ENCODE results near the gene TIMMDC1.
"Not testable (repeated sequence)": the region's sequence is repeated elsewhere in the genome, so short reads cannot be mapped to it uniquely, and the experiment has no call there.

The TIMMDC1 gene

DNA sequence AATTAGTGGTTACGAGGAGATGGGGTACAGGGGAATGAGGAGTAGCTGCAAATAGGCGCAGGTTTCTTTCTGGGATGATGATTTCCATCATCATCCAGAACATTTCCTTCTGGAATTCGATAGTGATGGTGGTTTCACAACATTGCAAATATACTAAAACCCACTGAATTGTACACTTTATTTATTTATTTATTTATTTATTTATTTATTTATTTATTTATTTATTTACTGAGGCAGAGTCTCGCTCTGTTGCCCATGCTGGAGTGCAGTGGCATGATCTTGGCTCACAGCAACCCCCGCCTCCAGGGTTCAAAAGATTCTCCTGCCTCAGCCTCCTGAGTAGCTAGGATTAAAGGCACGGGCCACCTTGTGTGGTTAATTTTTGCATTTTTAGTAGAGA lies 54.6 kb downstream of the TIMMDC1 start:
- CTCF ChIA-PET; H3K27ac ChIP-seq (ENCODE audit: extremely low read depth, low read depth, low read length); H3K4me1 ChIP-seq (ENCODE audit: control insufficient read depth, insufficient read depth, low read length); H3K36me3 ChIP-seq (ENCODE audit: control insufficient read depth in 2 of 2, insufficient read depth in 1 of 2, low read length in 2 of 2); H3K4me3 ChIP-seq (ENCODE audit: low read depth, low read length); H3K9me3 ChIP-seq (ENCODE audit: control insufficient read depth, insufficient read depth, low read depth, low read length); POLR2A ChIA-PET: not testable (repeated sequence)
- peak; percentile 86 for TF ChIP-seq ZNF394 (tag by site-specific recombination; IDR thresholded peaks at IDR 0.05; ENCODE audit: borderline replicate concordance)
- TF ChIP-seq ZBTB11 (tag by site-specific recombination; conservative IDR thresholded peaks at IDR 0.05; ENCODE audit: low read depth) = peak; percentile 58
- peak; percentile 51 for TF ChIP-seq ZNF623 (tag by site-specific recombination; IDR thresholded peaks at IDR 0.05)
- peak; percentile 67 for TF ChIP-seq ZNF426 (tag by site-specific recombination; IDR thresholded peaks at IDR 0.05)
- TF ChIP-seq ZNF140 (tag by site-specific recombination; IDR thresholded peaks at IDR 0.05) = peak; percentile 58; the same call in 1 of the 2 replicates
- TF ChIP-seq ZXDB (tag by site-specific recombination; IDR thresholded peaks at IDR 0.05) = 0 out of 2 replicates have a peak, but pooled peaks have one; percentile 38
- peak; percentile 29 for TF ChIP-seq ZNF510 (tag by site-specific recombination; IDR thresholded peaks at IDR 0.05; ENCODE audit: insufficient replicate concordance)
- TF ChIP-seq ZNF555 (tag by site-specific recombination; conservative IDR thresholded peaks at IDR 0.05) = peak; percentile 67
- TF ChIP-seq, protein P1, sequence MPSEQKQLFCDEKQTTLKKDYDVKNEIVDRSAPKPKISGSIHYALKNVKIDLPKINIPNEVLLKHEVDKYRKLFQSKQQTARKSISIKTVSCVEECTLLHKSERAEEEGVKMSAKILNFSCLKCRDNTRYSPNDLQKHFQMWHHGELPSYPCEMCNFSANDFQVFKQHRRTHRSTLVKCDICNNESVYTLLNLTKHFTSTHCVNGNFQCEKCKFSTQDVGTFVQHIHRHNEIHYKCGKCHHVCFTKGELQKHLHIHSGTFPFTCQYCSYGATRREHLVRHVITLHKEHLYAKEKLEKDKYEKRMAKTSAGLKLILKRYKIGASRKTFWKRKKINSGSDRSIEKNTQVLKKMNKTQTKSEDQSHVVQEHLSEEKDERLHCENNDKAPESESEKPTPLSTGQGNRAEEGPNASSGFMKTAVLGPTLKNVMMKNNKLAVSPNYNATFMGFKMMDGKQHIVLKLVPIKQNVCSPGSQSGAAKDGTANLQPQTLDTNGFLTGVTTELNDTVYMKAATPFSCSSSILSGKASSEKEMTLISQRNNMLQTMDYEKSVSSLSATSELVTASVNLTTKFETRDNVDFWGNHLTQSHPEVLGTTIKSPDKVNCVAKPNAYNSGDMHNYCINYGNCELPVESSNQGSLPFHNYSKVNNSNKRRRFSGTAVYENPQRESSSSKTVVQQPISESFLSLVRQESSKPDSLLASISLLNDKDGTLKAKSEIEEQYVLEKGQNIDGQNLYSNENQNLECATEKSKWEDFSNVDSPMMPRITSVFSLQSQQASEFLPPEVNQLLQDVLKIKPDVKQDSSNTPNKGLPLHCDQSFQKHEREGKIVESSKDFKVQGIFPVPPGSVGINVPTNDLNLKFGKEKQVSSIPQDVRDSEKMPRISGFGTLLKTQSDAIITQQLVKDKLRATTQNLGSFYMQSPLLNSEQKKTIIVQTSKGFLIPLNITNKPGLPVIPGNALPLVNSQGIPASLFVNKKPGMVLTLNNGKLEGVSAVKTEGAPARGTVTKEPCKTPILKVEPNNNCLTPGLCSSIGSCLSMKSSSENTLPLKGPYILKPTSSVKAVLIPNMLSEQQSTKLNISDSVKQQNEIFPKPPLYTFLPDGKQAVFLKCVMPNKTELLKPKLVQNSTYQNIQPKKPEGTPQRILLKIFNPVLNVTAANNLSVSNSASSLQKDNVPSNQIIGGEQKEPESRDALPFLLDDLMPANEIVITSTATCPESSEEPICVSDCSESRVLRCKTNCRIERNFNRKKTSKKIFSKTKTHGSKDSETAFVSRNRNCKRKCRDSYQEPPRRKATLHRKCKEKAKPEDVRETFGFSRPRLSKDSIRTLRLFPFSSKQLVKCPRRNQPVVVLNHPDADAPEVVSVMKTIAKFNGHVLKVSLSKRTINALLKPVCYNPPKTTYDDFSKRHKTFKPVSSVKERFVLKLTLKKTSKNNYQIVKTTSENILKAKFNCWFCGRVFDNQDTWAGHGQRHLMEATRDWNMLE (tag by site-specific recombination; conservative IDR thresholded peaks at IDR 0.05; ENCODE audit: low read depth) = peak; percentile 69; the same call in 1 of the 2 replicates
- TF ChIP-seq ZNF433 (tag by site-specific recombination; IDR thresholded peaks at IDR 0.05; ENCODE audit: low read depth) = peak; percentile 43; the same call in 1 of the 2 replicates
- peak; percentile 35; the same call in 1 of the 2 replicates for TF ChIP-seq ZBTB8A (tag by site-specific recombination; IDR thresholded peaks at IDR 0.05)

DNA sequence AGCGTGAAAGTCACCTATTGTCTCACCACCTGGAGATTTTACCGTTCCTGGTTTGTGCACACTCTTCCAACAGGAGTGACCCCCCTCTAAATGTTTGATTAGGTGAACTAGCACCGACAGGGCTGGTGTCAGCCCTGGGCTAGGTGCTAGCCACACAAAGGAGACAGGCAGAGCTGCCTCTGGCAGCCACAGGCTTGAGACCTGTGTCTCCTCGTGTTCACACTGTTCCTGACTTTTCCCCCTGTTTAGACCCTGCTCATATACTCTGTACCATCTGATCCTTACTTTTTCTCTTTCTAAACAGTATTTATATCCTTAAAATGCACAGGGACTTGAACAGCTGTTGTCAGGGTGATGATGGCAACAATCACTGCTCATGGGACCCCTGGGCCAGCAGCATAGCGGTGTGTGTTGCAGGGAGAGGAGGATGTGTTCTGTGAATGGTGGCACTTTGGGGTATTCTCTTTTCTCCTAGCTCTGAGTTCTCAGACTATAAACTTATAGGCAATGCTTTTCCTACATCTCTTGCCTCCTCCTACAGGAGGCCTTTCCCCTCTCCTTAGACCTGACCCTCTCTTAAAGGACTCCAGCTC lies 55.6 kb downstream of the TIMMDC1 start:
- no peaks in the 10 kb centered on the region for H3K36me3 ChIP-seq (ENCODE audit: control insufficient read depth in 2 of 2, insufficient read depth in 1 of 2, low read length in 2 of 2)
- no peak overlapping the region for H3K4me3 ChIP-seq (ENCODE audit: low read depth, low read length)
- H3K9me3 ChIP-seq (ENCODE audit: control insufficient read depth, insufficient read depth, low read depth, low read length) = no peaks in the 10 kb centered on the region
- CTCF ChIA-PET = no interaction called here
- H3K4me1 ChIP-seq (ENCODE audit: control insufficient read depth, insufficient read depth, low read length) = no peaks in the 10 kb centered on the region
- POLR2A ChIA-PET = no interaction called here
- no peak for TF ChIP-seq ZNF580 (tag by site-specific recombination; IDR thresholded peaks at IDR 0.05)
- no peak for TF ChIP-seq ZFP41 (tag by site-specific recombination; IDR thresholded peaks at IDR 0.05; ENCODE audit: borderline replicate concordance)
- TF ChIP-seq, protein P2, sequence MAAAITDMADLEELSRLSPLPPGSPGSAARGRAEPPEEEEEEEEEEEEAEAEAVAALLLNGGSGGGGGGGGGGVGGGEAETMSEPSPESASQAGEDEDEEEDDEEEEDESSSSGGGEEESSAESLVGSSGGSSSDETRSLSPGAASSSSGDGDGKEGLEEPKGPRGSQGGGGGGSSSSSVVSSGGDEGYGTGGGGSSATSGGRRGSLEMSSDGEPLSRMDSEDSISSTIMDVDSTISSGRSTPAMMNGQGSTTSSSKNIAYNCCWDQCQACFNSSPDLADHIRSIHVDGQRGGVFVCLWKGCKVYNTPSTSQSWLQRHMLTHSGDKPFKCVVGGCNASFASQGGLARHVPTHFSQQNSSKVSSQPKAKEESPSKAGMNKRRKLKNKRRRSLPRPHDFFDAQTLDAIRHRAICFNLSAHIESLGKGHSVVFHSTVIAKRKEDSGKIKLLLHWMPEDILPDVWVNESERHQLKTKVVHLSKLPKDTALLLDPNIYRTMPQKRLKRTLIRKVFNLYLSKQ (tag by site-specific recombination; IDR thresholded peaks at IDR 0.05; ENCODE audit: borderline replicate concordance) = no peak
- no peak for TF ChIP-seq ZFHX2 (tag by site-specific recombination; conservative IDR thresholded peaks at IDR 0.05)
- no peak for TF ChIP-seq ZNF2 (tag by site-specific recombination; IDR thresholded peaks at IDR 0.05)
- H3K27ac ChIP-seq (ENCODE audit: extremely low read depth, low read depth, low read length) = no peak overlapping the region
